Stimulated activated CD8-positive, alpha-beta memory T cell treated with anti-CD3 and anti-CD28 coated beads, Interleukin-4, amount 100 ng/mL, for 1 hour (primary cell): ENCODE measurements around the gene TNFAIP2.

ENCODE experiments used
- DNase-seq, 2 donors: peaks; one replicate each; pipeline ENCODE4 v3.0.0-alpha.2; 2020; ENCODE audit warnings: low read depth in 2 of 2, low spot score in 1 of 2

Gene TNFAIP2, protein sequence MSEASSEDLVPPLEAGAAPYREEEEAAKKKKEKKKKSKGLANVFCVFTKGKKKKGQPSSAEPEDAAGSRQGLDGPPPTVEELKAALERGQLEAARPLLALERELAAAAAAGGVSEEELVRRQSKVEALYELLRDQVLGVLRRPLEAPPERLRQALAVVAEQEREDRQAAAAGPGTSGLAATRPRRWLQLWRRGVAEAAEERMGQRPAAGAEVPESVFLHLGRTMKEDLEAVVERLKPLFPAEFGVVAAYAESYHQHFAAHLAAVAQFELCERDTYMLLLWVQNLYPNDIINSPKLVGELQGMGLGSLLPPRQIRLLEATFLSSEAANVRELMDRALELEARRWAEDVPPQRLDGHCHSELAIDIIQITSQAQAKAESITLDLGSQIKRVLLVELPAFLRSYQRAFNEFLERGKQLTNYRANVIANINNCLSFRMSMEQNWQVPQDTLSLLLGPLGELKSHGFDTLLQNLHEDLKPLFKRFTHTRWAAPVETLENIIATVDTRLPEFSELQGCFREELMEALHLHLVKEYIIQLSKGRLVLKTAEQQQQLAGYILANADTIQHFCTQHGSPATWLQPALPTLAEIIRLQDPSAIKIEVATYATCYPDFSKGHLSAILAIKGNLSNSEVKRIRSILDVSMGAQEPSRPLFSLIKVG

DNA sequence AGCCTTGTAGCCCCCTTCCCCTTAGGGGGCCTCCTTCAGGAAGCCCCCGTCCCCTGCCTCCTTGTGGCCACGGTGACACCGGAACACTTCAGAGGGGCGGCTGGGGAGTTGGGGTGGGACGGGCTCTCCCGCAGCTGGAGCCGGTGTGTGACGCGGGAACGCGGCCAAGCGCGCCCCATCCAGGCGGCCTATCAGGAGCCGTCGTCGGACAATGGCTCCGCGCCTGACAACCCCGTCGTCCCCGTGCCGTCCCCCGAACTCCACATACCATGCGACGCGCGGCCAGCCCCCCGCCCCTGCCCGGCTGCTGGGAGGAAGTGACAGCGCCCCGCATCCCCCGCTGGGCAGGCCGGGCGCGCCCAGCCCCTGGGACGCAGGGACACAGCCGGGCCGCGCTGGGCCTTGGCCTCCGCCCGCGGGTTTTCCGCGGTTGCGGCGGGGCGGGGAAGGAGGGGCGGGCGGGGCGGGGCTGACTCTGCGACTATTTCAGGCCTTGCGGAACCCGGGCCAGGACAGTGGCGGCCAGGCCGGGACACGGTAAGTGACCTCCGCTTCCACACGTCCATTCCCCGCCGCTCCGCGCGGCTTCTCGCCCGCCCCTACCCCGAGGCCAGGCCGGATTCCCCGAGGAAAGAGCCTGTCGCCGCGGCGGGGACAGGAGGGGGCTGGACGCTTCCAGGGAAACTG, at the start of gene TNFAIP2:
TSS of gene TNFAIP2 (plus strand) at position 515 of the 687 bp plus-strand sequence. CDS start 2,997 bp downstream, outside the sequence.
- DNase-seq = no peak

DNA sequence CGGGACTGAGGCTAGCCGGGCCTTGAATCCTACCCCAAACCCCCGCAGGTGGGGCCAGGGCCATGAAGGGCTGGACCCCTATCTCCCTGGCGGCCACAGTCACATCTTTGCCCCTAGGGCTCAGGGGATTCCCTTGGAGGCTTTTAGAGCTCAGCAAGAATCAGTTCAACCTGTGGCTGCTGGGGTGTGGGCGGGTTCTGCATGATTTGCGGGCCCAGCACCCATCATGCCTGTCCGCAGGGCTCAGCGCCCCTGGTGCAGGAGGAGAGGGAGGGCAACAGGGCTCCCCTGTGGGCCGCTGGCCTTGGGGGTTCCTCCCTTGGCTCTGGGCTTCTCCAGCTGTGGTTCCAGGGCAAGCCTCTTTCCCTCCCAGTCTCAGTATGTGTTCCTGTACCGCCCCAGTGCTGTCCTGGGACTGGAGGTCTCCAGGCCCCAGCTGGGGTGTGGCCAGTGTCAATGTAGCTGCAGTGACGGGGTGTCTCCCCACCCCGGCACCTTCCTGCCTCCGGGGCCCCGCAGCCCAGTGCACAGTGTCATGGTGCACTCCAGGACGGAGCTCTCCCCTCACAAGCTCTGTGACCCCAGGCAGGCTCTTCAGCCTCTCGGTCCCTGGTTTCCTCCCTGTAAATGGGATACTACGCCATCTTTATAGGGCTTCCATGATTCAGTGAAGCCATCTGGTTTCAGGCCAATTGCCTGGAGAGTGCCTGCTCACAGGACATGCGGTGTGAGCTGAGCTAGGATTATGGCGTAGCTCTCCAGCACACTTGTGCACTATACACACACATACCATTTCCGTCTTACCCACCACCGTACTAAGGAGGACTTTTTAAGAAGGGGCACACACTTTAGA, 49.2 kb upstream of the TNFAIP2 start:
- no peak for DNase-seq

DNA sequence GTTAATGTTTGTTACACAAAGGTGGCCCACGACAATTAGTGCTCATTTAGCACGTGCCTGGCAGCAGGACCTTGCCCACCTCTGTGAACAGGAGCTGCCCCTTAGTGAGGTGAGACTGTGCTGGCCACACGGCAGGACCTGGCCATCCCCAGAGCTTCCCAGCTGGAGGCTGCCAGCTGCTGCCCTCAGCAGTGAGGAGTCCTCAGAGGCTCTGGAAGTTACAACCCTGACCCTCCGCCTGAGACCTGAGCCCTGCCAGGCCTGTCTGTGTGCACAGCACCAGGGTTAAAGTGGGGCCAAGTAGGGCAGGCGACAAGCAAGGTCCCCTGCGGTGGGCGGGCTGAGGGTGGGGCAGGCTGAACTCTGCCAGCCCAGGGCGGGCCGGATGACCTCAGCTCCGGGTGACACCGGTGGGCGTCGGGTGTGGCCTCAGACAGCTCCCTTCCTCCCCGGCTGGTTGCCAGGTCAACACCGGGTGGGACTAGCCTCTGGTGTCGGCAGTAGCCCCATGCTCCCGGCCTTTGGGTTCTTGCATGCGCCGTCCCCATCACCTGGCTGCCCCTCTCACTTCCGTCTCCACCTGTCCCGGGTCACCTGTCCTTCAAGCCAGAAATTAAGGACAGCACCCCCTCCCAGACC, 48.4 kb upstream of the TNFAIP2 start:
- no peak for DNase-seq

DNA sequence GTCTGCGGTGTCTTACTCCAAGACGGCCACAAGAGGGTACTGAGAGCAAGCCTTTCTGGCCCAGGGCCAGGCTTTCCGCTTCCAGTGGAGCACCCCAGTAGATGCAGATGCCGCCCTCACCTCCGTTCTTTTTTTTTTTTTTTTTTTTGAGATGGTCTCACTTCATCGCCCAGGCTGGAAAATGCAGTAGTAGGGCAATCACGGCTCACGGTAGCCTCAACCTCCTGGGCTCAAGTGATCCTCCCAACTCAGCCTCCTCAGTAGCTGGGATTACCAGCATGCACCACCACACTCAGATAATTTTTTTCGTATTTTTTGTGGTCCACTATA, 44.9 kb upstream of the TNFAIP2 start:
- DNase-seq = peak; percentile 41 to 61

DNA sequence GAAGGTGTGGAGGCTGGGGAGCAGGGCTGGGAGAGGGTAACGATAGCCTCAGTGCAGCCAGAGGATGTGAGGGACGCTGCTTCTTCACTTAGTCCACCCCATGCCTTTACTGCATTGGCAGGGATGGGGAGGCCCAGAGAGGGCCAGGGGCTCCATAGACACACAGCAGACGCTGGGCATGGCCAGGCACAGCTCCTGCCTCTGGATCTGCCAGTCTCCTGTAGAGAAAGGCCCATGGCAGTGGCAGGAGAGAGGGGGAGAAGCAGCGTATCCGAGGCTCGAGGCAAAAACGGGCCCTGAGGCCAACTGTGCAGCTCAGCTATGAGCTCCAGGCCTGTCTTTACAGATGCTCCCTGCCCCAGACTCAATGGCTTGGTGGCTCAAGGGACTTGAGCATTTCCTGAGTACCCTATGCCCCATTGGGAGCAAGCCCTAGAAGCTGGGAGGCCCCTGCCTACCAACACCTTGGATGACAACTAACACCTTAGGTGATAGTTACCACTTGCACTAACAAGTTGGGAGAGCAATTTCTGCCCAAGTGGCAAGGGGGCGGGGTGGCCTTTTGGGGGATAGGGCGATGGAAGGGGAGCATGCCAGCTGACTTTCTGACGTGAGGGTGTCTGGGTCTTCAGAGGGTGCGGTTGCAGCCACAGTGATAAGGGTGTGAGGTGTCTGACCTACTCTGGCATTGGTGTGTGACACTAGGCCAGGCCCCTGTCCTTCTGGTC, 44.2 kb upstream of the TNFAIP2 start:
- no peak for DNase-seq

DNA sequence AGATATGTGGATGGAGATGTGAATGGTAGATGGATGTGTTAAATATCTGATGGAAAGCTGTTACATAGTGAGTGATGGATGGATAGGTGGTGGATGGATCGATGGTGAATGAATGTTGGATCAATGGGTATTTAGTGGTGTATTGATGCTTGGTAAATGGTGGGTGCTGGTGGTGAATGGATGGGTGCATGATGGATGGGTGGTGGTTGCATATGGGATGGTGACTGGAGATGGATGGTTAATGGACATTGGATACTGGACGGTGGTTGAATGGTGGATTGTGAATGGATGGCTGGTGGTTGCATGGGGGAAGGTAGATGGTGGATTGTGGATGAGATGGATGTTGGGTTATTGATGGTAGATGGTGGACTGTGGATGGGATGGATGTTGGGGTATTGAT, 41.3 kb upstream of the TNFAIP2 start:
- DNase-seq = no peak

DNA sequence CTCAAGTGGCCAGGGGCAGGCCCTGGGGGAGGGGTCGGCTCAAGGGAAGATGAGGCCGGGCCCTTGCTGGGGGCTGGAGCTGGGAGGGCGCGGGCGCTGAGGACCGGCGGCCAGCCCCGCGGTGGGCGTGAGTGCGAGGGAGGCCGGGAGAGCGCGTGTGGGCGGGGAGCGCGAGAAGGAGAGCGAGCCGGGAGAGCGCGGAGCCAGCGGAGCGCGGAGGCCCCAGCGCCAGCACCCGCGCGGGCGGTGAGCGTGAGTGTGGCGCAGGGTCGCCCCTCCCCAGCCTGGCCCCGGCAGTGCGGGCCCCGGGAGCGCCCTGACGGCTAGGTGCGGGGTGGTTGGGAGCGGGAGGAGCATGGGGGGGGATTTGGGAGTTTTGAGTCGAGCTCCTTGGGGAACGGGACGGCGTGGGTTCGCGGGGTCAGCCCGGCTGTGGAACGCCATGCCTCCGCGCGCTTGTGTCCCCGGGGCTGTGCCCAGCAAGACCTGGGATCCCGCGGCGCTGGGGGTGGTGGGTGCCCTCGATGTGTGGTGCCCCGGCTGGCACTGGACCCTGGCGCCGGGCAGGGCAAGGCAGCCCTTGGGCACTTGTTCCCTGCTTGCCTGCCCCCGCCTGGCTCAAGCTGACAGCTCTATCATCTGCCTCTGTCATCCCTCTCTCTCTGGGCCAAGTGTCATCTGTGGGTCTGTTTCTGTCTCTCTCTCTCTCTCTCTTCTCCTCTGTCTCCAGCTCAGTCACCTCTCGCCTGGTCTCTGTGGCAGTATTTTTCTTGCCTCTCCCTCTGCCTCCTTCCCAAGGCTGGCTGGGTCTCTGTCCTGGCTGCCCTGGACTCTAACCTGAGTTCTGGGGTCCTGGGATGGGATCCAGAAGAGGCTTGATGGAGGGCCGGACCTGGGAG, 39.0 kb upstream of the TNFAIP2 start, which contains the start of gene LBHD2:
TSS of gene LBHD2 (plus strand) at position 190 of the 899 bp plus-strand sequence. CDS start 1,803 bp downstream, outside the sequence.
- no peak for DNase-seq

DNA sequence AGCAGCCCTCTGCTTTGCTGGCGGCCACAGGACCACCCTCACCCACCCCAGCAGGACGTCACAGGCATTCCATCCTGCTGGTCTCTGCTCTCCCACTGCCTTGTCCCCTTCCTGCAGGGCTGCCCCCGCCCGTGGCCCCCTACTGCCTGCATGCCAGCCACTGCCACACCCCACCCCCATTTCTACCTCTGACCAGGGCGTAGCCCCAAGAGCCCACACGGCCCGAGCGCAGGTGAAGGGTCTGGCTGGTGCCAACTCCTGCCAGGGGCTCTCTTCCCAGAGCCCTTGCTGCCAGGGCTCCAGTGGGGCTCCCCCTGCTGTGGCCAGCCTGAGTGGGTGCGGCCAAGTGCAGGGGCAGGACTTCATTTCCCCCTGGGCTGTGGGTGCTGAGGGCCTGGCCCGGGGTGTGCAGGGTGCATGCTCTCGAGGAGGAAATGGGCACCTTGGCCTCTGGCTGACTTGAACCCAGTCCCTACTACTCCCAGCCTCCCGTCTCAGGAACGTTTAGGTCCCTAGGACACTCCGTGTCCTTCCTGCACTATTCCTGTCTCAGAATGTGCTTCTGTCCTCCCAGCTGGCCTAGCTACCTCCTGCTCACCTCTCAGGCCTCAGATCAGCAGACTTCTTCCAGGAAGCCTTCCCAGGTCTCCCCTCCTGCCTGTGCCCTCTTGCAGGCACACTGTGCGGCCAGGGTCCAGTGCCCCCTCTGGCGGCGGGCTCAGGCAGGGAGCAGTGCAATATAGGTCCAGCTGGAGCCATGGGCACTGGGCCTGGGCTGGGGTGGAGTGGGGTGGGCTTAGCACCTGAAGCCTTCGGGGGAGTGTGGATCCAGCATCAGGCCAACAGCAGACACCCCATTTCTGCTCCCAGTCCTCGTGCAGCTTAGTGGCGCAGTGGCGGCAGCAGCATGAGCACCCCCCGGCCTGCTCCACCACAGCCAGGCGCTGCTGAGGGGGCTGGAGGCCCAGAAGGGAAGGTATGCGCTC, 37.9 kb upstream of the TNFAIP2 start:
- no peak for DNase-seq

DNA sequence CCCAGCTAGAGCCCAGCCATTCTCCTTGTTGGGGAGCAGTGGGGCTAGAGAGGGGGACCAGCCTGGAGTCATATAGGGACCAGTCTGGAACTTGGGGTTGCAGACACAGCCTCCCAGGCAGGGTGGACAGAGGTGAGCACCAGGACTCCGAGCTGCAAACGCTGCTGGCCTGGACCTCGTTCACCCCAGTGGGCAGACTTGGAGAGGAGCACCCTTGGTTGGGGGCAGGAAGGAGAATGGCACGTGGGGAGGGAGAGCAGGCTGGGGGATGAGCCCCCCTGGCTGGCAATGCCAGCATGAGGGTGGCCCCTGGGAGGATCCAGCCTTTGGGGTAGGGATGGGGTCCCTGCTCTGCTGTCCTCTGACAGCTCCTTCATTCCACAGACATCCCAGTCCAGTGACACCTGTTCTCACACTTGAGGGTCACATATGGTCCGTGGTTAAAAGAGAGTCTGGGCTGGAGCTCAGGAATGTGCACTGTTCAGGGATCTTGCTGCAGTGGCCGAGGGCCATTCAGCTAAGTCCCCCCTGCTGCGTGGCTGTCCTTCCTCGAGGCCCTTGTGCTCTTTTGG, 36.4 kb upstream of the TNFAIP2 start:
- DNase-seq = no peak

DNA sequence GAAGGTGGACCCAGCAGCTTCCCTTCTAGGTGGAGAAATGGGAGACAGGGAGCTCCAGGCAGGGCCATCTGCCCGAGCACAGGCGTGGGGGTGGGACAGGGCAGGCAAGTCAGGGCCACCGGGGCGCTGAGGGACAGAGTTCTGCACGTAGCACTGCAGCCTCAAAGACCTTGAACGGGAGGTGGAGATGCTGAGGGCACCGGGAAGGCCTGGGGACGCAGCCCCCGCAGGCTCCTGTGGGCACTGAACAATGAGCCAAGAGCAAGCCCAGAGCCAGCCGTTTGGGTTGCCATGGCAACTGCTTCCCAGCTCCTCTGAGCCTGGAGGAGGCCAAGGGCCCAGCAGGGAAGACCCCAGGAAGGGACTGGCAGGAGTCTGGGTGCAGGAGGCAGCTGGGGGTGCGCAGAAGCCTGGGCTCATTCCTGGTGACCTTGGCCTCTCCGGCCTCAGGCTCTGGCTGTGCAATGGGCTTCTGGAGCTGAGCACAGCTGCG, 35.9 kb upstream of the TNFAIP2 start:
- DNase-seq = no peak

DNA sequence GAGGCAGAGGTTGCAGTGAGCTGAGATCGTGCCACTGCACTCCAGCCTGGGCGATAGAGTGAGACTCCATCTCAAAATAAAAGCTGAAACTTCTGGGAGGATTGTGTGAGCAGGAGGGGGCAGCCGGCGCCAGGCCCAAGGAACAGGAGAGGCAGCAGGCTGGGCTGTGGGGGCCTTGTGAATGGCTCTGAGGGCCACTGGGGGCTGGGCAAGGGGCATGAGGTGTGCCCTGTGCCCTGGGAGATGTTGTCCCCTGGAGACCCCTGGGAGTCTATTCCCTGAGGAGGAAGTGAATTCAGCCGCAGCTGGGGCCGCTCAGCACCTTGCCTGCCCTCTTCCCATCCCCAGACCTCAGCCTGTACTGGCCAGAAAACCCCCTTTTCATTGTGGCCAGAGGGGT, 34.3 kb upstream of the TNFAIP2 start:
- DNase-seq = no peak

DNA sequence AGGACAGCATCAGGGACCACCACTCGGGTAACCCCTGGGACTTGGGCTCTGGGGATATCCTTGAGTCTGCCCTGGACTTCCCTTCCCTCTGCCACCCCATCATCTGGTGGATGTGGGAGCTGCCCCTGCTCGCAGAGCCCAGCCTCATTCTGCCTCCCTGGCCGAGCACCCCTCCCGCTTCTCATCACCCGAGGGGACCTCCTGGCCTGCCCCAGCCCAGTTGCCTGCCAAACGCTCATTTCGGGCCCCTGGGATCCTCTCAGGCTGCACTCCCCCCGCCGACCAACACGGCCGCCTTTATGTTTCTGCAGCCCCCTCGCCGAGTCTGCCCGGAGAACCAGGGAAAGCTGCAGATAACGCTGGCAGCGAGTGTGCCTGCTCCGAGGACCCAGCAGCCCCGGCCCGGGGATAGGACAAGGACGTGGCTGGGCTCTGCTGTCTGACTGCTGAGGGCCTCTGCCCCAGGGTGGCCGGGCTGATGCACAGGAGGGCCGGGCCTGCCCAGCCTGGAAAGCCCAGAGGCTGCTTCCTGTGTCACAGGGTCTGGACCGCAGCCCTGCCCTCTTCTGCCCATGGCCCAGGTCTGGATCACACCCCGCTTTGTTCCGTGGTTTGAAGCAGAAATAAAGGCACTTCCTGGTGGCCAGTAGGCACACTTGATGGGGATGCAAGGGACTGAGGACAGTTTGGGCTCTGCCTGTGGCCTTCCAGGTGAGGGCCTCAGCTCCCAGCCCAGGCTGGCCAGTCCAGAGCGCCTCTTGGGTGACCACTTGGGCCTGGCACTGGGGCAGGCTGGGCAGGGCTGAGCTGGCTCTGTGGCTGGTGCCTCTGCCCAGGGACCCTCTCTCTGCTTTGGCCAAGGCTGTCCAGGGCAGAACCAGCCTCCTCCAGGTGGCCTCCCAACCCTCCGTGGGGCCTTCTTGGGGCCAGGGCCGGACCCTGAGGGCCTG, 33.6 kb upstream of the TNFAIP2 start:
- DNase-seq = no peak

DNA sequence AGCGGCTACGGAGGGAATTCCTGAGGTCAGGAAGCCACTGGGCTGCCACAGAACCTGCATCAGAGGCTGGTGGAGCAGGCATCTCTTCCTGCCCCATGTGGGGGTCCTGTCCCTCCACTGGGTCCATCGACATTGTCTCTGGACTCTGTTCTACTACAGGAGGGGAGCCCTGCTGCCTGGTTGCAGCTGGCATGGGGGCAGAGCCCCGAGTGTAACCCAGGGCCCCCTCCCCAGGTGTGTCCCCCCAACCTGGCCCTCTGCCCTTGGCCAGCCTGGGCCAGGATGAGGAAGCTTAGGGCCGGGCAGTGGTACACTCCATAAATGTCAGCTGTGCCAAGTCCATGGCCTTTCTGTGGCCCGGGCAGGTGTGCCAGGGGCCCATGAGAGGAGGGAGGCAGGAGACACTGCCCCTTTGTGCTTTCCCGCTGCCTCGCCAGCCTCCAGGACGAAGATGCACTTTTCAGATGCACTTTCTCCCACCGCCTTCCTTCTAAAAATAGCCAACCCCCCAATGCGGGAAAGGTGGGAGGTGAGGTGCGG, 32.7 kb upstream of the TNFAIP2 start:
- no peak for DNase-seq

DNA sequence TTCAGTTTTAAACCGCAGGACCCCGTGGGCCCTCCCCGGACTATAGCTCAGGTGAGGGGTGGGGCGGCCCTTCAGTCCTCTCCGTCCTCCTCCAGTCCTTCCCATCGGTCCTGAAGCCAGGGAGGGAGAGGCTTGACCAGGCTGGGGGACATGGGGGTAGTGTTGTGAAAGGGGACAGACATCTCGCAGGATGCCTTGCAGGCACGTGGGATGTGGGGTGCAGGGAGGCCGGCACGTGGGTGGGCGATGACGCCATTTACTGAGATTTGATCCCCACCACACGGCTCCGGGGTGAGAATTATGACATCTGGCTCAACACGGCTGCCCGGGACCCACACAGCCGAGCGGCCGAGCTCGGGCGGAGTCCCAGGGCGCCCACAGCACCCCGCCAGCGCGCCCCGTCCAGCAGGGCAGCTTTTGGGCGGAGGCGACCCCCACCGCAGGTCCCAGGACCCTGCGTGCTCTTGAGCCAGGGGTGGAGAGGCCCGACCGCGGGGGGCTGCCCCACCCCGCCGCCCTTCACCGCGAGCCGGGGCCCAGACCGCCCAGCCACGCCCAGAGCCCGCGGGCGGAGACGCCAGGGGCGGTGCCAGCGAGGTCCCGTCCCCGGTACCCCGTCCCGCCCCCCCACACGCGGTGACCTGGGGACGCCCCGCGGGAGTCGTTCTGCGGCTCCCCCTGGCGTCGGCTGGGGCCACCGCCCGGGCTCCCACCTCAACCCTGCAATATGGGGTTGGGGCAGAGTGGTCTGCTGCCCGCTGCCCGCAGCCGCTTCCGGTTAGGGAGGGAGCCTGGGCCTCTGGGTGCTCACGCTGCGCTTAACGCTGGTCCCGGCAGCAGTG, 32.0 kb upstream of the TNFAIP2 start:
- peak; percentile 47 to 64 for DNase-seq

DNA sequence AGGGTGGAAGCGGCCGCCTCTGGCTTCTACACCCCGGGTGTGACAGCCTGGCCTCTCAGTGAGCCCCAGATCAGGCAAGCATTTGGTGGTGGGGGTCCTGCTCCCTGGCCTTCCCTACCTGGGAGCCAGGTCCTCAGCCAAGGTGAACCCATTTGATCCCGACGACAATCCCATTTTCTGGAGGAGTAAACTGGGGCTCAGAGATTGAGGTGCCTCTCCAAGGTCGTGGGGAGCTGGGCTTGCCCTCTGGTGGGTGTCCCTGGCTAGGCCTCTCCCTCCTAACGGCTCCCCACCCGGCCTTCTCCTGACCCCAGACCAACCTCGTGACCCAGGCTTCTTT, 31.4 kb upstream of the TNFAIP2 start:
- DNase-seq = no peak
